Adrenal gland (tissue), 5 donors: ENCODE measurements around the gene C1orf167.

Experiments
- CTCF ChIP-seq, 6 experiments: fragments of 450-650 bp in 4 of 6; fragments of 200-600 bp in 2 of 6; sonication (generic) in 1 of 6; IDR thresholded peaks; 1 replicate in 5 of 6; 2 replicates in 1 of 6; pipeline versions ENCODE4 v1.5.1 to v1.8.0; 2016 to 2021; ENCODE audit warnings: antibody characterized with exemption in 6 of 6, mild to moderate bottlenecking in 2 of 6, moderate library complexity in 1 of 6
- POLR2A ChIP-seq, 2 donors: fragments of 450-650 bp; IDR thresholded peaks; one replicate each; pipeline ENCODE4 v1.6.1; 2017; ENCODE audit warnings: antibody characterized with exemption in 2 of 2, mild to moderate bottlenecking in 2 of 2, moderate library complexity in 1 of 2
- donor health status: DM: no; HTN: no; CAD: no.

DNA sequence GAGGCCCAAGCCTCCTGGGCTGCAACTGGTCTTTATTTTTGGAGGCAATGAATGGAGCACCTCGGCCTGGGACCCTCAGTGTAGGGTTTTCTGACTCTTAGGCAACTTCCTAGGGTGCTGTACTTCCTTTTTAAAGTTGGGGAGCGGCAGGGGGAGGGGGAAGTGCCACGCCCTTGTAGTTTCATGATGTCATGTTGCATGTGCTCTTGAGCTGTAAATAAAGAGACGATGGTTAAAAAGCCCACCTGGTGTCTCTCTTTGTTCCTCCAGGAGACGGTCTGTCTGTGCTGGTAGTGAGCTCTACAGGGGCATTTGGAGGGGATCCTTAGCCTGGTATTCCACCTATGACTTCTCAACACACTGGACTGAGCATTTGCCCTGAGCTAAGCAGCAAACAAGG, 36.4 kb upstream of the C1orf167 start:
- TF ChIP-seq POLR2A (IDR thresholded peaks at IDR 0.05) (no peak), CTCF (IDR thresholded peaks at IDR 0.05) (no peak)
